ENCODE measurements around the gene BLOC1S1. TPM values are rescaled to one million over a fixed set of nuclear protein-coding genes. Genes with fewer than 3 reads are reported as not detected.

Gene BLOC1S1
- total and polyA plus RNA-seq, 9 of the 15 experiments (the other 6 are each of a cell fraction or from before 2014, with no cell fraction given), result 75.2 to 161 (median 98.8) TPM

- TF ChIP-seq NFYB (IDR thresholded peaks at IDR 0.05; ENCODE audit: extremely low read depth, insufficient read length) (no peak), PKNOX1 (IDR thresholded peaks at IDR 0.05) (peak; percentile 41), NFIC (IDR thresholded peaks at IDR 0.05) (no peak), SNIP1 (IDR thresholded peaks at IDR 0.05; ENCODE audit: low read depth) (no peak), MAFG (tag; conservative IDR thresholded peaks at IDR 0.05) (no peak), ZNF644 (tag; IDR thresholded peaks at IDR 0.05; ENCODE audit: low read depth) (no peak), ETS2 (tag; IDR thresholded peaks at IDR 0.05; ENCODE audit: borderline replicate concordance, poor library complexity, severe bottlenecking) (no peak), NBN (IDR thresholded peaks at IDR 0.05; ENCODE audit: low read depth) (no peak), TBP (optimal IDR thresholded peaks at IDR 0.05; ENCODE audit: low read depth, low read length) (no peak), DDX20 (tag; IDR thresholded peaks at IDR 0.05; ENCODE audit: low read depth) (no peak), HDAC2 (IDR thresholded peaks at IDR 0.05) (no peak), EWSR1 (IDR thresholded peaks at IDR 0.05; ENCODE audit: borderline replicate concordance, low read depth, partially characterized antibody) (no peak), DEAF1 (CRISPR knock-in tag; IDR thresholded peaks at IDR 0.05) (peak; percentile 65), POLR2AphosphoS2 (IDR thresholded peaks at IDR 0.05; ENCODE audit: low read length) (peak; percentile 88), CBFA2T3 (IDR thresholded peaks at IDR 0.05) (no peak), TCF3 (CRISPR knock-in tag; IDR thresholded peaks at IDR 0.05) (no peak), DIDO1 (tag; IDR thresholded peaks at IDR 0.05; ENCODE audit: low read depth) (no peak), KLF16 (IDR thresholded peaks at IDR 0.05) (0 out of 2 replicates have a peak, but pooled peaks have one; percentile 35), CREB1 (IDR thresholded peaks at IDR 0.05) (no peak), CREB1 (CRISPR knock-in tag; IDR thresholded peaks at IDR 0.05) (no peak), HOMEZ (CRISPR knock-in tag; IDR thresholded peaks at IDR 0.05) (no peak), ZNF639 (CRISPR knock-in tag; conservative IDR thresholded peaks at IDR 0.05 in 1 of 2, IDR thresholded peaks at IDR 0.05 in 1 of 2) (no peak), ZNF764 (CRISPR knock-in tag; IDR thresholded peaks at IDR 0.05; ENCODE audit: low read depth) (no peak), ZNF695 (CRISPR knock-in tag; IDR thresholded peaks at IDR 0.05) (no peak), ZNF57 (CRISPR knock-in tag; IDR thresholded peaks at IDR 0.05) (no peak)
Observed at GRCh38 chr12:55724226-55724939, 8.5 kb downstream of the BLOC1S1 start (continued).
